CD4-positive, alpha-beta T cell treated with Interleukin-21 for 1 hour (primary cell): ENCODE results near the gene TMEM253.

ENCODE experiments used
- DNase-seq: peaks from one replicate; pipeline ENCODE4 v3.0.0-alpha.2; 2020

The TMEM253 gene

GRCh38 chr14:21100931-21101330, at the start of gene TMEM253:
TSS of gene TMEM253 (plus strand) at chr14:21101066. CDS start at chr14:21101344, 278 bp downstream.
- DNase-seq: no peak

DNA sequence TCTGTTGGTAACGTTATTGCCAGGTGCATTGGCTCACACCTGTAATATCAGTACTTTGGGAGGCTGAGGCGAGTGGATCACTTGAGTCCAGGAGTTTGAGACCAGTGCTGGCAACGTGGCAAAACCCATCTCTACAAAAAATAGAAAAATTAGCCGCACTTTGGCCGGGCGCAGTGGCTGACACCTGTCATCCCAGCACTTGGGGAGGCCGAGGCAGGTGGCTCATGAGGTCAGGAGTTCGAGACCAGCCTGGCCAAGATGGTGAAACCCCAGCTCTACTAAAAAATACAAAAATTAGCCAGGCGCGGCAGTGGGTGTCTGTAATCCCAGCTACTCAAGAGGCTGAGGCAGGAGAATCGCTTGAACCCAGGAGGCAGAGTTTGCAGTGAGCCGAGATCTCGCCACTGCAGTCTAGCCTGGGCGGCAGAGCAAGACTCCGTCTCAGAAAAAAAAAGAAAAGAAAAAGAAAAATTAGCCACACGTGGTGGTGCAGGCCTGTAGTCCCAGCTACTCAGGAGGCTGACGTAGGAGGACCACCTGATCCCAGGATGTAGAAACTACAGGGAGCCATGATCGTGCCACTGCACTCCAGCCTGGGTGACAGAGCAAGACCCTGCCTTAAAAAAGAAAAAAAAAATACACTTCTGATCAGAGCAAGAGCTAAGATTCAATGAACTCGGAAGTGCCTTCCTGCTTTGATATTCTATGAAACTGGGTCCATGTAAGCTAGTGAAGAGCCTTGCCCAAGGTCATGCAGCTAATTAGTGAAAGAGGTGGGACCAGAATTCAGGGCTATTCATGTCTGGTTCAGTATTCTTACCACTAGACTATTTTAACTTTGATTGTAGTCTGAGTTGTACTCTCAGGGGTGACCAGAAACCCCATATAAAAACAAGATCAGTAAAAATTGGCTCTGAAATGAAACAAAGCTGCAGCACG, 47.4 kb upstream of the TMEM253 start:
- no peak for DNase-seq

DNA sequence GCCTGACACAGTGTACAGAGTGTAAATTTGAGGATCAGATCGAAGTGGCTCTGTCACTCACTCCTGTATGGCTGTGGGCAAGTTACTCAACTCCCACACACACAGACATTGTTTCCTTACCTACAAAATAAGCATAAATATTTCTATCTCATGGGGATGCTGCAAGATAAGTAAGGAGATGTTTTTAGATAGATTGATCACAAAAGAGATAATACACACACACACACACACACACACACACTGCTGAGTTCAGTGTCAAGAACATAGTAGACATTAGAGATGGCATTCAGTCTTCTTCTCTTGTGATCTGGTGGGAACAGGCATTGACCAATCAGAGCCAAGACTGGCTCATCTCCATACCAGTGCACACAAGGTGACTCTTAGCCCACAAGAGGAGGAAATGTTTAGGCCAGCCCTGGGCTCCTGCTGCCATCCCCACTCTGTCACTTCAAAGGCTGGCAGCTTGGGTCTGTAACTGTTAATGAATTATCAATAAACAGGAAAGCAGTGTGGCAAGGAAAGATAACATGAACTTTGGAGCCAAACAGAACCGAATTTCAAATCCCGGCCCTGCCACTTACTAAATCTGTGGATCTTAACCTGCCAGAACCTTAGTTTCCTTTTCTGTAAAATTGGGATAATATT, 46.6 kb upstream of the TMEM253 start:
- no peak for DNase-seq

GRCh38 chr14:21054768-21055145, 46.1 kb upstream of the TMEM253 start:
- no peak for DNase-seq

- no peak for DNase-seq
Measured at GRCh38 chr14:21055432-21056117, 45.3 kb upstream of the TMEM253 start.

DNA sequence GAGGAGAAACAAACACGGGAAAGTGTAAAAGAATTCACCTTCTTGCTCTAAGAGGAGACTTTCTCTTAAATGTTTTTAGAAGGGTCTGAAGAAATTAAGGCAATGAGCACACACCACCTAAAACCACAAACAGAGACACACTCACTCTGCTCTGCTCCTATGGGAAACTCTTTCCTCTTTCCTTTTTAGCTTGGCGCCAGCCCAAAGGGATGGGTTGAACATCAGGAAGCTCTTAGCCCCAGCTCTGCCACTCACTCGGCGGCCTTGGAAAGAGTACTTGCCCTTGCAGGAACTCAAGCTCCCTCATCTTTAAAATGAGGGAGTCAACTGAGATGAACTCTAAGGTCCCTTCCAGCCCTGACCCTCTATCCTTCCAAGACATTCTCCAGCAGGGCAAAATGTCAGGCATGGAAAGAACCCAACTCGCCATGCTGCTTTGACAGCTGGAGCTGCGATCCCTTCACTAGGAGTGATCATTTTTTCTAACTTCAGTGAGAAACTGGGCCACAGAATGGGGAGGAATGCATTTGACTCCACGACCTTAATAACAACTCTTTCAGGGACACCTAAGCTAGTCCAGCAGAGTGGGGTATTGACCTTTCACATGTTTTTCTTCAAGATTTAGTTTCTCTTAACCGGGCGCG, 44.2 kb upstream of the TMEM253 start:
- DNase-seq: no peak

- DNase-seq: no peak
Measured at GRCh38 chr14:21057803-21058675, 42.8 kb upstream of the TMEM253 start, which contains the start of gene RNASE8. TSS of gene RNASE8 (plus strand) at chr14:21057822. CDS start at chr14:21057893, 71 bp downstream.

GRCh38 chr14:21058903-21059302, 42.0 kb upstream of the TMEM253 start:
- DNase-seq: no peak

- DNase-seq: no peak
Measured at GRCh38 chr14:21059842-21060613, 40.8 kb upstream of the TMEM253 start.

DNA sequence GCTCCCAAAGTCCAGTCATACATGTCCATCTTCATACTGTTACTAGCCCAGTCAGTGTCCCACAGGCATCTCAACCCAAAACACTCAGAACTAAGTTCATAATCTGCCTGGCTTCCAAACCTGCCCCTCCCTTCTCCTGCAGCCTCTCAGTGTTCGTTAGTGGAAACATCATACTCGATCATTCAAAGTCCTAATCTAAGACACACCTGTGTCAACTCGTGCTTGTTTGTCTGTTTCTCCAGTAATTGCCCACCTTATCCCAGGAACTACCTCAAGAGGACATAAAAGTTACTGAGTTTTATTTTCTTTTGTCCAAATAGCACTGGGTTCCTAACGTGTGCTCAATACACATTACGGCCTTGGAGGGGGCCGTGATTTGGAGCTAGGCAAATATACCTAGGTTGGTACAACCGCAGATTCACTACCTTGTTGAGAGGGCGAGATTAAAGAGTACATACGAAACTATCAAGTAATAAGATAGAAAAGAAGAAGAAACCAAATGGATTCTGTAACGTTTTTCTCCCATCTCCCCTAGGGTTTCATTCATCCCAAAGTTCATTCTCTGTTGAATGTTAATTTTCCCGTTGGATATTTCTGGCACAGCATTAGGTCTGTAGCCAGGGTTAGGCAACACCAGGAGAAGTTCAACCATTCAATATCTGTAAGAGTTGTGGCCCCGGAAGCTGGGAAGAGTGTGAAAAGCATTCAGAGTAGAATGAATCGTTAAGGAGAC, 40.1 kb upstream of the TMEM253 start:
- DNase-seq: no peak

GRCh38 chr14:21061347-21061668, 39.6 kb upstream of the TMEM253 start:
- no peak for DNase-seq

- DNase-seq: no peak
Measured at GRCh38 chr14:21063479-21063878, 37.4 kb upstream of the TMEM253 start.

GRCh38 chr14:21066882-21067502, 33.9 kb upstream of the TMEM253 start:
- peak; percentile 34 for DNase-seq

GRCh38 chr14:21068521-21069387, 32.1 kb upstream of the TMEM253 start:
- peak; percentile 77 for DNase-seq

DNA sequence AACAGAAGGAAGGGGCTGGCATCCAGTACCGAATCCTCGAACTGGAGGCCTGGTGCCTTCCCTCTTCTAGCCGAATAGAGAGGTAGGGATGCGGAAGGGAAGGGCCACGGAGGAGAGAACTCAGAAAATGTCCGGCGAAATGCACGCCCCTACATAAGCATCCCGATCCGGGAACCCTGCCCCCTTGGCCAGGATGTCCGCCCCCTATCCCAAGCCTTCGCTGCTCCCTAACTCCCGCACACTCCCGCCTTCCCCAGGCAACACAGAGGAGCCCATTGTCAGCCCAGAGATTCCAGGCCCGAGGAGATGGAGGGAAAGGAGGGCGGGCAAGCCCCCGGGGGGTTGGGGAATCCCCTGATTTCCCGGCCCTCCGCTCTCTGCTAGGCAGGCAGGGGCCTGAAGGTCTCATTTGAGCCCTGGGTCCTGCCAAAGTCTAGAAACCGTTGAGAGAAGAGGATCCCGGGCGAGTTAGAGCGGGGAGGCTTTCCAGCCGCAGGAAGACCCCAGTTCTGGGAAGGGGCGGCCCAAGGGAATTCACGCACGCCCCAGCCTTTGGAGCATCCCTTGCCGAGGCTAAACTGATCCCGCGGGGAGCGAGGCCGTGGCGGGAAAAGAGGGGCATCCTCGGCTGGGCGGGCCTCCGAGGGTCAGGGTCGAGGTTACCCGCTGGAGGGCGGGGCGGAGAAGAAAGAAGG, 31.3 kb upstream of the TMEM253 start:
- DNase-seq: peak; percentile 42

- peak; percentile 46 for DNase-seq
Measured at GRCh38 chr14:21070083-21070609, 30.7 kb upstream of the TMEM253 start, which contains the start of gene ARHGEF40. TSS of gene ARHGEF40 (plus strand) at chr14:21070304. CDS start at chr14:21070397, 93 bp downstream.

DNA sequence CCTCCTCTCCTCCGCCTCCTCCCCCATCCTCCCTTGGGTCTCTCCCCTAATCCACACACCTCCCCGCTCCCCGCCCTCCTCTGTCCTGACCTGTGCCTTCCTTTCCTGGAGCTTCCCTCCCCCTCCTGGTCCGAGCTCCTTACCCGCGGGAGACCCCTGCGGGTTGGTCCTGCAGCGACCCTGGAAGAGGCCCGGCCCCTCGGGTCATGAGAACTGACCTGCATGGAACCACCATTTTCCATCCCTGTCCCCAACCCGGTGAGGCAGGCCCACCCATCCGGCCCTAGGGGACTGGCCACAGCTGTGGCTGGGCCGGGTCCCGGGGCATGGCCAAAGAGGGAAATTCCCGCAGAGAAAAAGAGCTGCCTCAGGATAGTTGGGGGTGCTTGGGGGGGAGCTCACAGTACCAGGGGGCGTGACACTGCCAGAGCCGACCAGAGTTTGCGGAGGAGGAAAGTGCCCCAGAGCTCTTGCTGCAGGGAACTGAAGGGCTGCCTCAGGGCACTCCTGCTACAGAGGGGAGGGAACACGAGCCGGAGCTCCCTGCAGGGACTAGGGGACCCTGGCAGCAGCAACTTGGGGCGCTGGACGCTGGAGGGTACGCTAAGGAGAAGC, 30.1 kb upstream of the TMEM253 start:
- DNase-seq: peak; percentile 37
